Karpas-422 (cell line): Measurements from ENCODE around the gene MYMK. TPM values are rescaled to one million over a fixed set of nuclear protein-coding genes. Genes with fewer than 3 reads are reported as not detected.
"Not testable (repeated sequence)": the region's sequence is repeated elsewhere in the genome, so short reads cannot be mapped to it uniquely, and the experiment has no call there.

Experiments used
- DNase-seq: peaks from one replicate; pipeline ENCODE4 v3.0.0-alpha.2; 2015
- H2AFZ ChIP-seq: fragments of 200-600 bp; sonication (generic); 2 replicates; pipeline ENCODE4 v1.6.1; 2014; ENCODE audit warnings: antibody characterized with exemption, low read length, mixed read lengths
- H3K27ac ChIP-seq: fragments of 200-600 bp; sonication (generic); 2 replicates; pipeline ENCODE4 v1.5.1; 2014; ENCODE audit warnings: mild to moderate bottlenecking, low read length, moderate library complexity
- H3K27me3 ChIP-seq: fragments of 200-600 bp; sonication (generic); 2 replicates; pipeline ENCODE4 v1.6.1; 2014; ENCODE audit warnings: low read length, mixed read lengths
- H3K36me3 ChIP-seq: fragments of 200-600 bp; sonication (generic); 2 replicates; pipeline ENCODE4 v1.6.1; 2014; ENCODE audit warnings: low read length, mixed read lengths; ENCODE audit not compliant: insufficient read depth
- H3K4me1 ChIP-seq: fragments of 200-600 bp; sonication (generic); 2 replicates; pipeline ENCODE4 v1.6.1; 2014; ENCODE audit warnings: mild to moderate bottlenecking, low read length, mixed read lengths
- H3K4me2 ChIP-seq: fragments of 200-600 bp; sonication (generic); 2 replicates; pipeline ENCODE4 v1.6.1; 2014; ENCODE audit warnings: low read length, low read depth, mild to moderate bottlenecking; ENCODE audit not compliant: poor library complexity, severe bottlenecking
- H3K4me3 ChIP-seq: fragments of 200-600 bp; sonication (generic); 2 replicates; pipeline ENCODE4 v1.5.1; 2014; ENCODE audit warnings: mild to moderate bottlenecking, antibody characterized with exemption, low read length, mixed read lengths
- H3K79me2 ChIP-seq: fragments of 200-600 bp; sonication (generic); 2 replicates; pipeline ENCODE4 v1.6.1; 2014; ENCODE audit warnings: mild to moderate bottlenecking, low read length, mixed read lengths
- H3K9ac ChIP-seq: fragments of 200-600 bp; sonication (generic); 2 replicates; pipeline ENCODE4 v1.6.0; 2014; ENCODE audit warnings: low read length
- H3K9me2 ChIP-seq: fragments of 200-600 bp; sonication (generic), shearing (Covaris generic); replicated peaks from 2 replicates; pipeline ENCODE4 v1.6.0; 2014; ENCODE audit warnings: mild to moderate bottlenecking, low read length, moderate library complexity; ENCODE audit not compliant: insufficient read depth
- H3K9me3 ChIP-seq: fragments of 300-700, 200-600 bp; sonication (generic); 2 replicates; pipeline ENCODE4 v1.6.1; 2014; ENCODE audit warnings: low read length, mixed read lengths
- H4K20me1 ChIP-seq: fragments of 200-600 bp; sonication (generic); 2 replicates; pipeline ENCODE4 v1.6.1; 2014; ENCODE audit warnings: mild to moderate bottlenecking, antibody characterized with exemption, low read length, low read depth; ENCODE audit not compliant: insufficient read depth
- total RNA-seq: library from RNA; depleted of rRNA; stranded (reverse); fragments of >200 nt; shearing (Covaris generic); gene quantifications from 2 replicates; pipeline ENCODE4 v1.2.3, GENCODE V29; 2014; ENCODE audit warnings: low replicate concordance

Gene MYMK
- total RNA-seq, 1 experiment from 2014 or later = not detected

GRCh38 chr9:133569121-133569785 lies 44.5 kb upstream of the MYMK start:
- Histone ChIP-seq H4K20me1 (no peaks in the 10 kb centered on the region), H3K36me3 (no peaks in the 10 kb centered on the region), H3K4me2 (no peak overlapping the region), H3K27ac (no peak overlapping the region), H3K9me3 (no peaks in the 10 kb centered on the region), H2AFZ (no peak overlapping the region), H3K9ac (no peak overlapping the region), H3K9me2 (no peaks in the 10 kb centered on the region), H3K4me3 (no peak overlapping the region), H3K27me3 (no peaks in the 10 kb centered on the region), H3K4me1 (no peaks in the 10 kb centered on the region), H3K79me2 (no peaks in the 10 kb centered on the region)
- no peak for DNase-seq

- H4K20me1 ChIP-seq = no peaks in the 10 kb centered on the region
- no peaks in the 10 kb centered on the region for H3K36me3 ChIP-seq
- no peaks in the 10 kb centered on the region for H3K9me2 ChIP-seq
- H3K4me2 ChIP-seq = no peak overlapping the region
- no peaks in the 10 kb centered on the region for H3K27me3 ChIP-seq
- H3K4me3 ChIP-seq = no peak overlapping the region
- no peak overlapping the region for H3K27ac ChIP-seq
- no peaks in the 10 kb centered on the region for H3K4me1 ChIP-seq
- H3K79me2 ChIP-seq = no peaks in the 10 kb centered on the region
- DNase-seq = no peak
- H2AFZ ChIP-seq = no peak overlapping the region
- no peak overlapping the region for H3K9ac ChIP-seq
- no peaks in the 10 kb centered on the region for H3K9me3 ChIP-seq
Observed at GRCh38 chr9:133568186-133568585, 43.4 kb upstream of the MYMK start.

- DNase-seq = no peak
- Histone ChIP-seq H3K9ac (no peak overlapping the region), H3K36me3 (no peaks in the 10 kb centered on the region), H3K9me3 (no peaks in the 10 kb centered on the region), H3K27ac (no peak overlapping the region), H3K9me2 (no peaks in the 10 kb centered on the region), H4K20me1 (no peaks in the 10 kb centered on the region), H3K4me3 (no peak overlapping the region), H3K4me2 (no peak overlapping the region), H2AFZ (no peak overlapping the region), H3K27me3 (no peaks in the 10 kb centered on the region), H3K4me1 (no peaks in the 10 kb centered on the region), H3K79me2 (no peaks in the 10 kb centered on the region)
Observed at GRCh38 chr9:133566817-133567216, 42.1 kb upstream of the MYMK start.

GRCh38 chr9:133566382-133566781 lies 41.6 kb upstream of the MYMK start:
- Histone ChIP-seq H3K36me3 (no peaks in the 10 kb centered on the region), H3K27me3 (no peaks in the 10 kb centered on the region), H3K27ac (no peak overlapping the region), H4K20me1 (no peaks in the 10 kb centered on the region), H3K4me1 (no peaks in the 10 kb centered on the region), H3K4me2 (no peak overlapping the region), H2AFZ (no peak overlapping the region), H3K9ac (no peak overlapping the region), H3K4me3 (no peak overlapping the region), H3K9me2 (no peaks in the 10 kb centered on the region), H3K9me3 (no peaks in the 10 kb centered on the region), H3K79me2 (no peaks in the 10 kb centered on the region)
- DNase-seq = no peak

- Histone ChIP-seq H3K36me3 (no peaks in the 10 kb centered on the region), H3K9ac (no peak overlapping the region), H3K27ac (no peak overlapping the region), H3K9me2 (no peaks in the 10 kb centered on the region), H3K4me1 (no peaks in the 10 kb centered on the region), H2AFZ (no peak overlapping the region), H3K27me3 (no peaks in the 10 kb centered on the region), H3K4me2 (no peak overlapping the region), H3K79me2 (no peaks in the 10 kb centered on the region), H4K20me1 (no peaks in the 10 kb centered on the region), H3K9me3 (no peaks in the 10 kb centered on the region), H3K4me3 (no peak overlapping the region)
- DNase-seq = no peak
Observed at GRCh38 chr9:133564451-133565116, 39.8 kb upstream of the MYMK start.

- not testable (repeated sequence) for H3K4me1 ChIP-seq, H3K4me2 ChIP-seq, DNase-seq, H3K9me2 ChIP-seq, H3K27ac ChIP-seq, H4K20me1 ChIP-seq, H3K27me3 ChIP-seq, H3K36me3 ChIP-seq, H2AFZ ChIP-seq, H3K9ac ChIP-seq, H3K9me3 ChIP-seq, H3K79me2 ChIP-seq, H3K4me3 ChIP-seq
Observed at GRCh38 chr9:133563814-133564213, 39.1 kb upstream of the MYMK start.

- H3K36me3 ChIP-seq = no peaks in the 10 kb centered on the region
- no peak overlapping the region for H3K9ac ChIP-seq
- H4K20me1 ChIP-seq = no peaks in the 10 kb centered on the region
- H3K4me3 ChIP-seq = no peak overlapping the region
- H3K79me2 ChIP-seq = no peaks in the 10 kb centered on the region
- H3K4me1 ChIP-seq = no peaks in the 10 kb centered on the region
- no peak overlapping the region for H3K4me2 ChIP-seq
- DNase-seq = no peak
- H2AFZ ChIP-seq = no peak overlapping the region
- H3K9me3 ChIP-seq = no peaks in the 10 kb centered on the region
- no peak overlapping the region for H3K27ac ChIP-seq
- no peaks in the 10 kb centered on the region for H3K9me2 ChIP-seq
- no peaks in the 10 kb centered on the region for H3K27me3 ChIP-seq
Observed at GRCh38 chr9:133563291-133563796, 38.6 kb upstream of the MYMK start.

GRCh38 chr9:133562611-133563290 lies 38.0 kb upstream of the MYMK start:
- Histone ChIP-seq H3K4me3 (no peak overlapping the region), H3K9me3 (no peaks in the 10 kb centered on the region), H4K20me1 (no peaks in the 10 kb centered on the region), H3K79me2 (no peaks in the 10 kb centered on the region), H3K27ac (no peak overlapping the region), H3K27me3 (no peaks in the 10 kb centered on the region), H3K9ac (no peak overlapping the region), H3K4me1 (no peaks in the 10 kb centered on the region), H3K9me2 (no peaks in the 10 kb centered on the region), H3K4me2 (no peak overlapping the region), H3K36me3 (no peaks in the 10 kb centered on the region), H2AFZ (no peak overlapping the region)
- DNase-seq = no peak
